Neural crest cell (in vitro differentiated cells): ENCODE measurements around the gene CFAP141. TPM values are rescaled to one million over a fixed set of nuclear protein-coding genes. Genes with fewer than 3 reads are reported as not detected.
"Not testable (repeated sequence)": the region's sequence is repeated elsewhere in the genome, so short reads cannot be mapped to it uniquely, and the experiment has no call there.

Experiments used
- DNase-seq: peaks from one replicate; pipeline ENCODE4 v3.0.0; 2021; ENCODE audit warnings: low read depth, mixed read lengths, low spot score
- H3K27ac Mint-ChIP-seq: one replicate; pipeline ENCODE4 v1.8.0; 2021; ENCODE audit warnings: mild to moderate bottlenecking, mixed read lengths; ENCODE audit not compliant: unreplicated experiment
- H3K27me3 Mint-ChIP-seq: 2 replicates; pipeline ENCODE4 v1.8.0; 2021; ENCODE audit warnings: low read depth, mild to moderate bottlenecking, mixed read lengths
- H3K36me3 Mint-ChIP-seq: 2 replicates; pipeline ENCODE4 v1.8.0; 2021; ENCODE audit warnings: low read depth, mild to moderate bottlenecking, mixed read lengths
- H3K4me1 Mint-ChIP-seq: 2 replicates; pipeline ENCODE4 v1.8.0; 2021; ENCODE audit warnings: mixed read lengths
- H3K4me3 Mint-ChIP-seq: one replicate; pipeline ENCODE4 v1.8.0; 2021; ENCODE audit warnings: mild to moderate bottlenecking, mixed read lengths
- H3K9me3 Mint-ChIP-seq: 2 replicates; pipeline ENCODE4 v1.8.0; 2021; ENCODE audit warnings: mixed read lengths
- CTCF ChIP-seq: fragments of 200-600 bp; sonication (generic); conservative IDR thresholded peaks from 2 replicates; pipeline ENCODE4 v1.5.0; 2021; ENCODE audit warnings: antibody characterized with exemption, mild to moderate bottlenecking
- total RNA-seq: library from RNA; stranded (reverse); gene quantifications from 2 replicates; pipeline ENCODE4 v1.2.1, GENCODE V29; 2021

Gene CFAP141
- total RNA-seq, 1 donor from 2014 or later, result not detected

DNA sequence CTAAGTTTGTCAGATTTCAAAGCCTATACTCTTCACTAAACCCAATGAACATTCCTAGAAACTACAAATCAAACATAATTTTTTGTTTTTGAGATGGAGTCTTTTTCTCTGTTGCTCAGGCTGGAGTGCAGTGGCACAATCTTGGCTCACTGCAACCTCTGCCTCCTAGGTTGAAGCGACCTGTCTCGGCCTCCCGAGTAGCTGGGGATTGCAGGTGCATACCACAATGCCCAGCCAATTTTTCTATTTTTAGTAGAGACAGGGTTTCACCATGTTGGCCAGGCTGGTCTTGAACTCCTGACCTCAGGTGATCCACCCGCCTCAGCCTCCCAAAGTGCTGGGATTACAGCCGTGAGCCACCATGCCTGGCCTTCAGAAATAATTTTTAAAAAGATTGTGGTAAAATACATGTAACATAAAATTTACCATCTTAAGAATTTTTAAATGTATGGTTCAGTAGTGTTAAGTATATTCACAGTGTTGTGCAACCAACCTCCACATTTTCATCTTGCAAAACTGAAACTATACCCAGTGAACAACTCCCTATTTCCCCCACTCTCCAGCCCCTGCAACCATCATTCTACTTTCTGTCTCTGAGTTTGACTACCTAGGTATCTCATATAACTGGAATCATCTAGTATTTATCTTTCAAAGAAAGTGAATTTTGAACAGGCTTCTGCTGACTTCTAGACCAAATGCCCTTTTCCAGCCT is 2.7 kb upstream of the CFAP141 start:
- no peak for TF ChIP-seq CTCF
- no peak overlapping the region for H3K27ac Mint-ChIP-seq
- H3K36me3 Mint-ChIP-seq, result peaks cover 23% of the 10 kb centered on the region
- peaks cover 16% of the 10 kb centered on the region for H3K4me1 Mint-ChIP-seq
- no peaks in the 10 kb centered on the region for H3K9me3 Mint-ChIP-seq
- H3K27me3 Mint-ChIP-seq, result no peaks in the 10 kb centered on the region
- no peak for DNase-seq
- no peak overlapping the region for H3K4me3 Mint-ChIP-seq

GRCh38 chr1:154207262-154207661 is 1.1 kb upstream of the CFAP141 start:
- no peaks in the 10 kb centered on the region for H3K9me3 Mint-ChIP-seq
- H3K4me1 Mint-ChIP-seq, result peaks cover 16% of the 10 kb centered on the region
- no peak for TF ChIP-seq CTCF
- peak overlapping the region; percentile 29 for H3K27ac Mint-ChIP-seq
- peaks cover 18% of the 10 kb centered on the region for H3K36me3 Mint-ChIP-seq
- H3K4me3 Mint-ChIP-seq, result no peak overlapping the region
- no peak for DNase-seq
- H3K27me3 Mint-ChIP-seq, result no peaks in the 10 kb centered on the region

GRCh38 chr1:154205778-154206177 is 355 bp downstream of the CFAP141 start:
- not testable (repeated sequence) for H3K27me3 Mint-ChIP-seq, H3K4me3 Mint-ChIP-seq, H3K9me3 Mint-ChIP-seq, DNase-seq
- Mint-ChIP-seq H3K4me1 (peaks cover 16% of the 10 kb centered on the region), H3K36me3 (peaks cover 14% of the 10 kb centered on the region), H3K27ac (peak overlapping the region; percentile 16)

DNA sequence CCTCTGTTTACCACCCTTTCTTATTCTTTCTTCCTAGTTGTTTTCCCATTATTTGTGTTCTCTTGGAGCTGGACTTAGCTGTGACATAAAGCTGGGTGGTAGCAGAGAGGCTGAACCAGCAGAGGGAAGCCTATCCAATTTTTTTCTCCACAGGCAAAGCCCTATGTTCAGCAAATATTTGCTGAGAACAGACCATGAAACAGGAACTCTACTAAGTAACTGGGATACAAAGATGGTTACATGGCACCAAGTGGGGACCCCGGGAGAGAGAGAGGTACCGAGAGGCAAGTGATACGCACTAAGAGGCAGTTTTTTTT is 6.6 kb downstream of the CFAP141 start:
- DNase-seq, result no peak
- Mint-ChIP-seq H3K36me3 (no peaks in the 10 kb centered on the region), H3K27me3 (no peaks in the 10 kb centered on the region), H3K9me3 (no peaks in the 10 kb centered on the region), H3K4me1 (peaks cover 4% of the 10 kb centered on the region), H3K4me3 (no peak overlapping the region), H3K27ac (no peak overlapping the region)
- TF ChIP-seq CTCF, result no peak

- peak; percentile 47 for DNase-seq
- Mint-ChIP-seq H3K4me3 (no peak overlapping the region), H3K4me1 (peaks cover 4% of the 10 kb centered on the region), H3K9me3 (no peaks in the 10 kb centered on the region), H3K27me3 (peaks cover 4% of the 10 kb centered on the region), H3K36me3 (no peaks in the 10 kb centered on the region), H3K27ac (no peak overlapping the region)
- TF ChIP-seq CTCF, result peak; percentile 66
Measured at GRCh38 chr1:154198756-154199562, 7.2 kb downstream of the CFAP141 start.

DNA sequence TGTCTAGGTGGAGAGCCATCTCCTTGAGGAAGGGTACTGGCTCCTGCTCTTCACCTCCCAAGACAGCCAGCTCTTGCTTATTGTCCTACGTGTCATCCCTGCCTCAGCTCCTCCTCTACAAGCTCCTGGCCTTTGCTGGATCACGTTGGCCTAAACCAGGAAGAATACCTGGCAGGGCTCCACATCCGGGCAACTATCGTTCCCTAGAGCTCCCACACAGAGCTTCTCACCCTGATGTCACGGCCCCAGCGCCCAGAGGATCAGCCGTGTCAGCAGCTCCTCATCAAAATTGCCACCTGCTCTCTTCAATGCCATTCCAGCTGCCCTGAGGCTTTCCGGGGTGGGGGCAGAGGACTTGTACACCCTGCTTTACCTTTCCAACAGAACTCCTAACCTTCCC is 12.3 kb downstream of the CFAP141 start:
- Mint-ChIP-seq H3K36me3 (no peaks in the 10 kb centered on the region), H3K9me3 (no peaks in the 10 kb centered on the region), H3K4me1 (peaks cover 9% of the 10 kb centered on the region), H3K4me3 (no peak overlapping the region), H3K27me3 (peaks cover 34% of the 10 kb centered on the region), H3K27ac (no peak overlapping the region)
- no peak for DNase-seq
- no peak for TF ChIP-seq CTCF
